Measurements from ENCODE around the gene ADAMTSL1. TPM values are rescaled to one million over a fixed set of nuclear protein-coding genes. Genes with fewer than 3 reads are reported as not detected.

The ADAMTSL1 gene
- total and polyA plus RNA-seq, 2 donors (not counting 3 experiments of a cell fraction or from before 2014, with no cell fraction given), result 15.0 to 18.4 TPM

- DNase-seq (ENCODE audit: low read depth, low spot score), result peak; percentile 46
- no peak overlapping the region for H2AFZ ChIP-seq (ENCODE audit: low read depth, low read length)
Measured at GRCh38 chr9:18942801-18943200, 468.8 kb downstream of the ADAMTSL1 start.

GRCh38 chr9:18947892-18948339 is 474.0 kb downstream of the ADAMTSL1 start:
- peaks cover 3% of the 10 kb centered on the region for H3K4me1 ChIP-seq (ENCODE audit: control insufficient read depth, extremely low read depth, insufficient read depth, low read length)
- POLR2A ChIA-PET, result no interaction called here

More at GRCh38 chr9:18942801-18943200, 468.8 kb downstream of the ADAMTSL1 start:
- peaks cover 0 to 2% of the 10 kb centered on the region in 2 experiments for H3K27me3 ChIP-seq (ENCODE audit: control insufficient read depth in 2 of 2, insufficient read depth in 2 of 2, low read length in 2 of 2)
- ChIA-PET CTCF (no interaction called here), POLR2A (no interaction called here)
- dilution Hi-C loops (cut with MboI; ENCODE audit: extremely low pct_ligation_motif_present, low sequenced_read_pairs) (no loop called here), intact Hi-C loops (cut with micrococcal nuclease) (no loop called here)
- H3K4me2 ChIP-seq (ENCODE audit: insufficient read depth, low read length), result peak overlapping the region; percentile 25
- no peak for TF ChIP-seq FOS (IDR thresholded peaks at IDR 0.05; ENCODE audit: borderline replicate concordance, insufficient read depth, low read length)
- TF ChIP-seq MAX (IDR thresholded peaks at IDR 0.05; ENCODE audit: insufficient read depth, insufficient read length), result no peak
- TF ChIP-seq POLR2AphosphoS5 (IDR thresholded peaks at IDR 0.05; ENCODE audit: insufficient read depth, low read depth, low read length), result peak; percentile 19
- no peaks in the 10 kb centered on the region for H3K36me3 ChIP-seq (ENCODE audit: control insufficient read depth in 2 of 2, extremely low read depth in 1 of 2, insufficient read depth in 2 of 2, low read length in 2 of 2)
- H3K4me3 ChIP-seq (replicated peaks in 1 of 3; ENCODE audit: insufficient read depth in 1 of 3, low read depth in 1 of 3, low read length in 3 of 3), result no peak overlapping the region
- no peak overlapping the region for H3K9ac ChIP-seq (replicated peaks; ENCODE audit: extremely low read depth, insufficient read depth, low read length)
- BruUV-seq (replicated peaks), result no TSS peak
- H3K27ac ChIP-seq (ENCODE audit: insufficient read depth, low read depth, low read length), result no peak overlapping the region
- H3K9me1 ChIP-seq (replicated peaks; ENCODE audit: control insufficient read depth, extremely low read depth, insufficient read depth, low read length), result no peaks in the 10 kb centered on the region
- no peaks in the 10 kb centered on the region for H4K20me1 ChIP-seq (replicated peaks; ENCODE audit: control insufficient read depth, extremely low read depth, insufficient read depth, low read length)
- H3K79me2 ChIP-seq (ENCODE audit: control insufficient read depth, insufficient read depth, low read length), result no peaks in the 10 kb centered on the region
- H3K9me3 ChIP-seq (replicated peaks; ENCODE audit: control insufficient read depth, insufficient read depth, low read length), result no peaks in the 10 kb centered on the region
- peak; percentile 80 for FAIRE-seq
- peaks cover 14% of the 10 kb centered on the region for H3K4me1 ChIP-seq (ENCODE audit: control insufficient read depth, extremely low read depth, insufficient read depth, low read length)

More at GRCh38 chr9:18947892-18948339, 474.0 kb downstream of the ADAMTSL1 start:
- H3K27ac ChIP-seq (ENCODE audit: insufficient read depth, low read depth, low read length), result no peak overlapping the region
- intact Hi-C loops (cut with micrococcal nuclease), result no loop called here
- H3K9ac ChIP-seq (replicated peaks; ENCODE audit: extremely low read depth, insufficient read depth, low read length), result no peak overlapping the region
- CTCF ChIA-PET, result no interaction called here
- no peaks in the 10 kb centered on the region for H3K9me3 ChIP-seq (replicated peaks; ENCODE audit: control insufficient read depth, insufficient read depth, low read length)
- H3K4me3 ChIP-seq (replicated peaks in 1 of 3; ENCODE audit: insufficient read depth in 1 of 3, low read depth in 1 of 3, low read length in 3 of 3), result no peak overlapping the region
- no TSS peak for BruUV-seq (replicated peaks)
- H3K4me2 ChIP-seq (ENCODE audit: insufficient read depth, low read length), result no peak overlapping the region
- peaks cover 6% of the 10 kb centered on the region in 2 experiments for H3K27me3 ChIP-seq (ENCODE audit: control insufficient read depth in 2 of 2, insufficient read depth in 2 of 2, low read length in 2 of 2)
- DNase-seq (ENCODE audit: low read depth, low spot score) (no peak), FAIRE-seq (no peak)
- no peak overlapping the region for H2AFZ ChIP-seq (ENCODE audit: low read depth, low read length)
- no peak for TF ChIP-seq POLR2A (IDR thresholded peaks at IDR 0.05; ENCODE audit: low read depth, low read length)
- TF ChIP-seq MAX (IDR thresholded peaks at IDR 0.05; ENCODE audit: insufficient read depth, insufficient read length), result no peak
- no peak for TF ChIP-seq MYC (IDR thresholded peaks at IDR 0.05; ENCODE audit: low read depth, low read length)
- no peak for TF ChIP-seq CTCF (IDR thresholded peaks at IDR 0.05; ENCODE audit: extremely low read depth in 1 of 2, insufficient read depth in 1 of 2, low read depth in 1 of 2, low read length in 2 of 2)
- dilution Hi-C loops (cut with MboI; ENCODE audit: extremely low pct_ligation_motif_present, low sequenced_read_pairs), result no loop called here
- no peaks in the 10 kb centered on the region for H3K79me2 ChIP-seq (ENCODE audit: control insufficient read depth, insufficient read depth, low read length)
- H4K20me1 ChIP-seq (replicated peaks; ENCODE audit: control insufficient read depth, extremely low read depth, insufficient read depth, low read length), result no peaks in the 10 kb centered on the region
- no peaks in the 10 kb centered on the region for H3K9me1 ChIP-seq (replicated peaks; ENCODE audit: control insufficient read depth, extremely low read depth, insufficient read depth, low read length)
- no peaks in the 10 kb centered on the region for H3K36me3 ChIP-seq (ENCODE audit: control insufficient read depth in 2 of 2, extremely low read depth in 1 of 2, insufficient read depth in 2 of 2, low read length in 2 of 2)
